H54 (cell line): Measurements from ENCODE around the gene ESRP2.

Source experiments
- DNase-seq: peaks from one replicate; pipeline ENCODE4 v3.0.0; 2011; ENCODE audit warnings: low spot score, mixed read lengths; ENCODE audit not compliant: insufficient read length
- FAIRE-seq: peaks from 3 replicates; lab custom pipeline; 2011; peaks lifted over from hg19 to GRCh38; lab: Jason Lieb, UNC
- POLR2A ChIP-seq: IDR thresholded peaks from 2 replicates; pipeline ENCODE4 v1.6.1; 2011; ENCODE audit warnings: low read depth, mild to moderate bottlenecking, low read length

ESRP2 gene

DNA sequence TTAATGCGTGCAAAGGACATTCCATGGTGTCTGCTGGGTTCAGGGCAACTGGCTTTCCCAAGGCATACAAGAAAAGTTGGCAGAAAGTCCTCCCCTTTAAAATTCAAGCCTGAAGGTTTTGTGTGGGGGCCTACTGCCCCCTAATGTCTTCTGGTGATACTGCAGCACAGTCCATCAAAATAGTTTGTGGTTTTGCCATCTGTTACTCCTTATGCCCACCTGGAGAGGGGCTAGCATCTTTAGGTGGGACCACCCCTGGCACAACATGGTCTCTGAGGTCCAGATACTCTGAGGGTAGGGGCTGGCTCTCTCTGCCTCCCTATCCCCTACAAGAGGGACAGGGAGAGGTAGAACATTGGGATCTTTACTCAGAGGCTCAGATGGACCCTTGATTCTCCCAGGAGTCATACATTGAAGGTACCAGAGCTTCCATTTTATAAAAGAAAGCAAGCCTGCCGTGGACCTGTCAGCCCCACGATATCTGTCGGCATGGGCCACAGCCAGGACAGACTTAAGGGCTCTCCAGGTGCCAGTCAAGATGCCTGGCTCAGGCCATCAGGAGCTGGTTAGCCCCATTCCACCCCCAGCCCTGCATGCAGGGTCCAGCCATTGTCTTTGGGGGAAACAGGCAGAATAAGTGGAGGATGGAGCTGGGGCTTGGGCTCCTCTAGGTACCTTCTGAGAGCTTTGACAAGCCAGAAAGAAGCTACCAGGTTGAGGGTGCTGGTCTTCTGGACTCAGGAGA, 6.3 kb downstream of the ESRP2 start:
- no peak for DNase-seq
- FAIRE-seq: peak; percentile 27
- no peak for TF ChIP-seq POLR2A

DNA sequence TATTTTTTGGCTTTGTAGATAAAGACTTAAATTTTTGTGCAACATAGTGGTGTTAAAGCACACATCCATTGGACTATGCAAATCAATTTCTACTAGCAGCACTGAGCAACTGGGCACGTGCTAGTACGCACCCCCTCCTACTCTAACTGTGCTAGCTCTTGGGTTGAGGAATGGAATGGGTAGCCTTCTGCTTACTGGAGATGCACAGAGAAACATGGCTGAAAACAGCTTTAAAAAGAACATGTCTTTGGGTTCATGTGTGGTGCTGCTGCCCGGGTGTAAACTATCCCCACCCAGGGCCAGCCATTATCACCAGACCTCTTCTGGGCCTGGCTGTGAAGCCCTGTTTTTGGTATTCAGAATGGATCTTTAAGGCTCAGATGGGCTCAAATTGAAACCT, 7.3 kb downstream of the ESRP2 start:
- FAIRE-seq (no peak), DNase-seq (no peak)
- TF ChIP-seq POLR2A: no peak

DNA sequence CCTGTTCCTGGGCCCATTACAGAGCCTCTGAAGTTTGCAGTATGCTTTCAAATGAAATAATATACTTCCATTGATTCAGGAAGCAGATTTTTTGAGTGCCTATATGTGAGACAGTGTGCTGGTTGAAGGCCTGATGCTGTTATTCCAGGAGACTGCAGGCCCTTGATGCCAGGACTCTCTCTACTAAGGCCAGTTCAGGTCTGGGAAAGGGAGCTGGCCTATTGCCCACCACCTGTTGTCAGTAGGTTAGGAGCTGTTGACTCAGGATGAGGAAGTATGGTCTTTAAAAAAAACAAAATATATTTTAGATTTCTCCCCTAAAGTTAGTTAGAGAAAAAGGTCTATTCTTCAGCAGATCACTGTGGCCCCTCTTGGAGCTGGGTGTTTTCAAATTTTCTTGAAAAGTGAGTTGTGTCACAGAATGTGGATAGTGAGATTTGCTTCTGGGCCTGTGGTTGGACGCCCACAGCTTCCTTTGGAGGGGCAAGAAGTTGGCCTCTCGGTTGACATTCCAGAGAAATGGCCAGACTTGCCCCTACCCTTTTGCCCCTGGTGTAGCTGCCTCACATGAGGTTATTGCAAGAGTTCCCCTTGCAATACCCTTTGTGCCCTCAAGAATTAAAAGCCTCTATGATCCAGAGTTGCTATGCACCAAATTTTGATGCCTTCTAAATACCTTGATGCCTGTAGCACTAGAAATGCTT, 7.9 kb downstream of the ESRP2 start:
- FAIRE-seq: no peak
- TF ChIP-seq POLR2A: no peak
- DNase-seq: no peak

DNA sequence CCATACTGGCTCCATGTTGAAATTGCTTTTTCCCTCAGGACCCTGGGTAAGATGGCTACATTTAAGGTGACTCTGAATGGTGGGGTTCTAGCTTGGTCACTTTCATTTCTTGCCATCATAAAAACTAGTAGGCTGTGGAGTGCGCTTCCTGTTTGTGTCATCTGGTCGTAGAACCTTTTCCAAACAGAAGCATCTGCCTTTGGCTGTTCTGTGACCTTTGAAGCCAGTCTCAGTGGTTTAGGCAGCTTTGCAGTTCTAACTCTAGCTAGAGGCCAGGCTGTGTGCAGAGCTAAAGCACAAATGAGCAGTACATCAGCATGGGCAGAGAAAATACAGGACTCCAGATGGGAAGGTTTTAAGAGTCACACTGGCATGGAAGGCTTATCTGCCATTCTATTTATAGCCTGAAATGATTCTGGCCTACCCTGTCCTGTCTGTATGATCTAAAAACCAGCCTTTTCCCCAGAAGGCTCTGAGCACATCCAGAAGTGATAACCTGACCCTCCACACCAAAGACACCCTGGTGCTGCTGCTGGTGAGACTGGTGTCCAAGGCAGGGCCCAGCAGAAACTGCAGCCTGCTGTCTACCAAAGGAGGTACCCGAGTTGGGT, 8.6 kb downstream of the ESRP2 start:
- FAIRE-seq (no peak), DNase-seq (no peak)
- TF ChIP-seq POLR2A: no peak

DNA sequence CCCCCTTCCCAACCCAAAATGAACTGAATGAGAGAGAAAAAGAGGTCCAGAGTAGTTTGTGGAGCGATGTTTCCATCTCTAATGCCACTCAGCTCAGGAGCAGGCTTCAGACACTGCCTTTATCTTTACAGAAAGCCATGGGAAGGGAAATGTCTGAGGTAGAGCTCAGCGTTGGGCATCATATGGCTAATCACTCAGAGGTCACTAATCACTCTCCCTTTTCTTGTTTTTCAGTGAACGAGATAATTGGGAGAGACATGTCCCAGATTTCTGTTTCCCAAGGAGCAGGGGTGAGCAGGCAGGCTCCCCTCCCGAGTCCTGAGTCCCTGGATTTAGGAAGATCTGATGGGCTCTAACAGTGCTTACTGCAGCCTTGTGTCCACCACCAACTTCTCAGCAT, 9.8 kb downstream of the ESRP2 start:
- TF ChIP-seq POLR2A: no peak
- FAIRE-seq (no peak), DNase-seq (no peak)

DNA sequence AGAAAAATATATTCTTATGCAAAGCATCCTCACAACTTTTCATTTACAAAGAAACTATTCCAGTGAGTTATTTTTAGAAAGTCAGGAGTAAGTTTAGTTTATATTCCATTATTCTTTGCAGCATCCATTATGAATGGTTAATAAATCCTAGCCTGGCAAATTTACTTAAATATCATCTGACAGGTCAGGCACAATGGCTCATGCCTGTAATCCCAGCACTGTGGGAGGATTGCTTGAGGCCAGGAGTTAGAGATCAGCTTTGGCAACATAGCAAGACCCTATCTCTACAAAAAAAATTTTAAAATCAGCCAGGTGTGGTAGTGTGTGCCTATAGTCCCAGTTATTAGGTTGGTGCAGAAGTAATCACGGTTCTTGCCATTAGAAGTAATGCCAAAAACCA, 12.9 kb downstream of the ESRP2 start:
- no peak for DNase-seq
- TF ChIP-seq POLR2A: no peak
- no peak for FAIRE-seq

DNA sequence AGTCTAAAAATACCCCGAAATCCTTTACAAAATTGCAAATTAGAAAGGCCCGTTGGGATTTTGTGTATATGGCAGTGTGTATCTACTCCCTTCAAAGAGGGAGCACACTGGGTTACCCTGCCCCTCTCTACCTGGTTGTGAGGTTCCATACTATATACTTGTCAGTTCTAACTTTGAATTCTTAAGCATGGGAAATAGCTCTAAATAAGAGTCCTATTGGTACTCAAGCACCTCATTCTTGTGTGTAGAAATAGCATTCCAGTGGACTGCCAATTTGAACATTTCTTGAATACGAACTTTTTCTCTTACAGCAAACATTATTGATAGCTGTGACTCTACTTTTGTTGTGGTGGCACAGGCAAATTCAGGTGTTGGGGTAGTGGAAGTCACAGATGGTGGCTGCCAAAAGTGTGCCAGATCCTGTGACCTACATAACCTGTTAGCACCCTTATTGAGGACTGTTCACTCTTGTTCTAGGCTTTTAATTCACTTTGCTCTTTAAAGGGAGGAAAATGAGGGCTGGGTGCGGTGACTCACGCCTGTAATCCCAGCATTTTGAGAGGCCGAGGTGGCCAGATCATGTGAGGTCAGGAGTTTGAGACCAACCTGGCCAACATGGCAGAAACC, 16.1 kb downstream of the ESRP2 start:
- FAIRE-seq (no peak), DNase-seq (no peak)
- no peak for TF ChIP-seq POLR2A

DNA sequence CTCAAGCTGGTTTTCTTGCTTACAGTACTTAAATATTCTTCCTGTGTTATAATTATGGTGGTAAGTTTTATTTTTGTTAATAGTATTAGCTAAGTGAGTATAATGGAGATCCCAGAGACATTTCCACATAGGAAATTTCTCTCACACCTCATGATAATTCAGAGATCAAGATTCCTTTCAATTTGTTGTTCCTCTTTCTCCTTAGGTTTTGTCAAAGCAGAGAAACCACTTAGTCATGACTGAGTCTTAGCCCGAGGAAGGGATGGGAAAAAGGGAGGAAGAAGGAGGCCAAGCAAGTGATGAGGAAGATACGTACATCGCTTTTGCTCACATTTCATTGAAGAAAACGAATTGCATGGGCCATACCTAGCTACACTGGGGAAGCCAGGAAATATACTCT, 18.4 kb downstream of the ESRP2 start:
- no peak for TF ChIP-seq POLR2A
- DNase-seq (no peak), FAIRE-seq (no peak)

DNA sequence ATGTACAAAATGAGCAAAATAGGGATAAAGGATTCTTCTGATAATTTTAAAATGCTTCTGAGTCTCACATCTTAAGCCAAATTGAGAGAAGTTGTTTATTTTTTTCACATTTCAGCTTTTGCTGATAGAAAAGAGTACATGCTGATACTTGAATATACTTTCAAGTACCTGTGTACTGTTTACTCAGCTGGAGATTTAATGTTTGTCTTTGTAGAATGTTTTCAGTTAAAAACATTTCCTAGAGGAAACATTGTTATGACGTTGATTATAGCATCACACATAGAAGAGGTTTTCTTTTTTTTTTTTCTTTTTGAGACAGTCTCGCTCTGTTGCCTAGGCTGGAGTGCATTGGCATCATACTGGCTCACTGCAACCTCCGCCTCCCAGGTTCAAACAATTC, 19.7 kb downstream of the ESRP2 start:
- TF ChIP-seq POLR2A: no peak
- no peak for FAIRE-seq
- no peak for DNase-seq

DNA sequence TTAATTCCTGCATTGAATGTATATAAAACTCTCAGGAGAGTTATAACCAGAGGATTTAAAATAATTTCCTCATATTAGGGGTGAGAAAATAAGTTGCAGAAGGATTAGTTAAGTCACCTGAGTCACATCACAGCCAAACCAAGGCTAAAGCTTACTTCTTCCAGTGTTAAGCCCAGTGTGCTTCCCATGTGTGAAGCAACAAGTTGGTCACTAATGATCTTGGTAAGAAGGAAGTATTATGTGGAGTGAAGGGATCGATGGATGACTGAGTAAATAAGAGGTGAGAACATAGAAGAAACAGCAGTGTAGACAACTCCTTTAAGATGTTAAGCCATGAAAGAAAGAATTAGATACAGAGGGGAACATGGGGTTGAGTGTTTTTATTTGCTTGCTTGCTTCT, 20.6 kb downstream of the ESRP2 start:
- DNase-seq: no peak
- TF ChIP-seq POLR2A: no peak

DNA sequence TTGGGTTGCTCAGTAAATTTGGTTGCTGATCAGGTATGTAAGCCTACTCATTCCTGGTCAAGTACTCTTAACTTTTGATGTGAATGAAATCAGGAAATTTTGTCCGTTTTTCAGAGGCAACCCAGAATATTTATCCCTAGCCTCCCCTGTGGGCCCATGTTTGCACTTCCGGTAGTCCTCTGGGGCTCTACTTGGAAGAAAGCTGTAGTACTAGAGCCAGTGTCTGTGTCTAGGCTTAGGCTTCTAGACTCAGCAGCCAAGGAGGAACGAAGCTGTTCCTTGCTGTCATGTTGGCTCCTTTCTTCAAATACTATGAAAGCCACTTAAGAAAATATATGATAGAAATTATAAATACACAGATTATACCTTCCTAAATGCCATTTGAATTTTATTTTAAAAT, 21.2 kb downstream of the ESRP2 start:
- no peak for TF ChIP-seq POLR2A
- DNase-seq (no peak), FAIRE-seq (no peak)

More for the DNA sequence above, 20.6 kb downstream of the ESRP2 start:
- no peak for FAIRE-seq

DNA sequence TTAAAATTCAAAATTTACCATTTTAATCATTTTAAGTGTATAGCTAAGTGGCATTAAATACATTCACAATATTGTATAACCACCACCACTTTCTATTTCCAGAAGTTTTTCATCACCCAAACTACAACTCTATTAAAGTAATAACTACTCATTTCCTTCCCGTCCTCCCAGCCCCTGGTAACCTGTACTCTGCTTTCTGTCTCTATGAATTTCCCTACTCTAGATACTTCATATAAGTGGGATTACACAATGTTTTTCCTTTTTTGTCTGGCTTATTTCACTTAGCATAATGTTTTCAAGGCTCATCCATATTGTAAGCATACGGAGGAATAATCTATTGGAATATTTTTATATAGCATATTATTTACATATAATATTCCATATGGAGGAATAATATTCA, 29.7 kb downstream of the ESRP2 start:
- DNase-seq (no peak), FAIRE-seq (no peak)
- no peak for TF ChIP-seq POLR2A

DNA sequence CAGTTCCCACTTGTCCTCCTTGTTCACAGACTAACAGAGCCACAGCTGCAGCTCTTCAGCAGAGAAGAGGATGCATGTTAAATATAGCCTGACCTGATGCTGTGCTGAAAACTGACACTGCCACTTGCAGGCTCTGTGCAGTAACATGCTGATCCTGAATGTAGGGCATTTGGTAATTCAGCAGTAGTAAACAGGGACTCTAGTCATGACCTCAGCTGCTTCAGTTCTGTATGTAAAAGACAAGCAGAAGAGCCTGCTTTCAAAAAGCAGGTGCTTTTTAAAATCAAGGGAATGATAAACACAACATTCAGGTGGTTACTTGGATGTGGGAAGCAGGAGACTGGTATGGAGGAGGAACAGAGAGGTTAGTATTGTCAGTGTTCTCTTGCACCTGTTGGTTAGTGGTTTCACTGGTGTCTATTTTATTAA, 33.8 kb downstream of the ESRP2 start:
- no peak for TF ChIP-seq POLR2A
- FAIRE-seq: no peak
- no peak for DNase-seq
